Osteocyte (in vitro differentiated cells): Measurements from ENCODE around the gene PTCD3. TPM values are rescaled to one million over a fixed set of nuclear protein-coding genes. Genes with fewer than 3 reads are reported as not detected.

Source experiments
- DNase-seq: peaks from one replicate; pipeline ENCODE4 v3.0.0; 2021; ENCODE audit warnings: mixed read lengths; ENCODE audit not compliant: unreplicated experiment; ENCODE audit errors: extremely low spot score
- H3K27ac Mint-ChIP-seq: one replicate; pipeline ENCODE4 v1.8.0; 2021; ENCODE audit warnings: mild to moderate bottlenecking, mixed read lengths; ENCODE audit not compliant: unreplicated experiment
- H3K27me3 Mint-ChIP-seq: one replicate; pipeline ENCODE4 v1.8.0; 2021; ENCODE audit warnings: mixed read lengths; ENCODE audit not compliant: unreplicated experiment
- H3K36me3 Mint-ChIP-seq: one replicate; pipeline ENCODE4 v1.8.0; 2021; ENCODE audit warnings: mixed read lengths; ENCODE audit not compliant: unreplicated experiment
- H3K4me1 Mint-ChIP-seq: one replicate; pipeline ENCODE4 v1.8.0; 2021; ENCODE audit warnings: mixed read lengths; ENCODE audit not compliant: unreplicated experiment
- H3K4me3 Mint-ChIP-seq: one replicate; pipeline ENCODE4 v1.8.0; 2021; ENCODE audit warnings: mild to moderate bottlenecking, moderate library complexity, mixed read lengths; ENCODE audit not compliant: unreplicated experiment
- H3K9me3 Mint-ChIP-seq: one replicate; pipeline ENCODE4 v1.8.0; 2021; ENCODE audit warnings: mixed read lengths; ENCODE audit not compliant: unreplicated experiment
- CTCF ChIP-seq: fragments of 200-600 bp; sonication (generic); IDR thresholded peaks from 2 replicates; pipeline ENCODE4 v1.5.0; 2021; ENCODE audit warnings: antibody characterized with exemption, mild to moderate bottlenecking, moderate library complexity
- total RNA-seq: library from RNA; stranded (reverse); gene quantifications from 2 replicates; pipeline ENCODE4 v1.2.1, GENCODE V29; 2021

PTCD3 gene
- total RNA-seq, 1 donor from 2014 or later = 71.8 TPM

GRCh38 chr2:86138736-86139625 lies 32.9 kb downstream of the PTCD3 start:
- Mint-ChIP-seq H3K27me3 (no peaks in the 10 kb centered on the region), H3K4me1 (no peaks in the 10 kb centered on the region), H3K27ac (no peak overlapping the region), H3K9me3 (no peaks in the 10 kb centered on the region), H3K4me3 (no peak overlapping the region), H3K36me3 (peaks cover 63% of the 10 kb centered on the region)
- no peak for TF ChIP-seq CTCF
- no peak for DNase-seq

- Mint-ChIP-seq H3K4me1 (no peaks in the 10 kb centered on the region), H3K27ac (no peak overlapping the region), H3K9me3 (no peaks in the 10 kb centered on the region), H3K36me3 (peaks cover 62% of the 10 kb centered on the region), H3K27me3 (no peaks in the 10 kb centered on the region), H3K4me3 (no peak overlapping the region)
- TF ChIP-seq CTCF = no peak
- DNase-seq = no peak
These were observed 33.9 kb downstream of the PTCD3 start for GRCh38 chr2:86139981-86140380.

DNA sequence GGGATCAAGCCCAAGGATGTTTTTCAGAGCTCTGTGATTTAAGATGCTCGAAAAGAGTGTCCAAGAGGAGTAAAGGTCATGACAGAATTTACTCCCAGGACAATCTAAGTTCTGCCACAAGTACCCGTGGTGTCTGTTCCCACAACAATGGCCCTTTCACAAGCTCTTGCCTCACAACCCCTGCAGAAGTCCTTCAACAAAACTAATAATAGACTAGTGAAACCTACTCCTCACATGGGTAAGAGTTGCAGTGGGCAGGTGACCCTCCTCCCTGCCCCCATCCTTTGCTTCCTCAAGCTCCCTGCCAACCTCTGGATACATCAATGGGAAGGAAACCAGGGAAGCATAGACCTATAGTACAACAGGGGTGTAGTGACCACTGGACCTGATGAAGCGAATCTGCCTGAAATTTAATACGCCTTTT lies 34.9 kb downstream of the PTCD3 start:
- H3K4me3 Mint-ChIP-seq = no peak overlapping the region

DNA sequence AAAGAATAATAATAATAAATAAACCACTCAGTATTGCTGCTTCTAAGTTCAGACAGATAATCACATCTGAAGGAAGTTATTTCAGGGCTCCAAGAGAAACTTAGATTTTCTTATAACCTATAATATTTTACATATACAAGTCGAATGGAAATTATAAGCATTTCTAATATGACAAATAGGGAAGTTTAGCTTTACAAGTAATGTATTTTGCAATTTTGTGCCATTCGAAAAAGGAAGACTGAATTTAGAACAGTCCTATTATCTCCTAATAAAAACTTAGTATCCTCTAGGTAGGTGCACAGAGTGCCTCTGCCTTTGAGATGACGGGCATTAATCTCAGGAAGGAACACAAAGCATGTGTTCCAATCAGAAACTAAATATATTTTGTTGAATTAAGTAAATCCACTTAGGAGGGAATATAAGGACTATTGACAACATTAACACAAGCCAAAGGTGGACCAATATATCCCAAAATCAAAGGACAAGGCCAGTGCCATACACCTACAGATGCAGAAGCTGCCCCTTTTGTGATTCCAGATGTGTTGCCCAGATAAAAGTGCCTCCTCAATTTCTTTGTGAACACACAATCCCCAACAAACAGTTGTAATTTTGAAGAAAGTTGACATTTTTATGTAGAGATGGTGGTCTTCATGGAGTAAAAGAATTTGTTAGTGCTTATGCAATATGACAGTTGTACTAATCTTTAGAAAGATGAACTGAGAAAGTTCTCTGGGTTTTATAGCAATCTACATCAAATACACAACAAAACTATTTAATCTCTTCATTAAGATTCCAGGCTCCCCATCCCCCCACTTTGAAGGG lies 36.6 kb downstream of the PTCD3 start:
- TF ChIP-seq CTCF = no peak
- Mint-ChIP-seq H3K27me3 (no peaks in the 10 kb centered on the region), H3K9me3 (no peaks in the 10 kb centered on the region), H3K27ac (no peak overlapping the region), H3K4me1 (no peaks in the 10 kb centered on the region), H3K4me3 (no peak overlapping the region), H3K36me3 (peaks cover 49% of the 10 kb centered on the region)
- no peak for DNase-seq

More for the DNA sequence above, 34.9 kb downstream of the PTCD3 start:
- TF ChIP-seq CTCF = no peak
- Mint-ChIP-seq H3K4me1 (no peaks in the 10 kb centered on the region), H3K27ac (no peak overlapping the region), H3K36me3 (peaks cover 57% of the 10 kb centered on the region), H3K27me3 (no peaks in the 10 kb centered on the region), H3K9me3 (no peaks in the 10 kb centered on the region)
- no peak for DNase-seq

DNA sequence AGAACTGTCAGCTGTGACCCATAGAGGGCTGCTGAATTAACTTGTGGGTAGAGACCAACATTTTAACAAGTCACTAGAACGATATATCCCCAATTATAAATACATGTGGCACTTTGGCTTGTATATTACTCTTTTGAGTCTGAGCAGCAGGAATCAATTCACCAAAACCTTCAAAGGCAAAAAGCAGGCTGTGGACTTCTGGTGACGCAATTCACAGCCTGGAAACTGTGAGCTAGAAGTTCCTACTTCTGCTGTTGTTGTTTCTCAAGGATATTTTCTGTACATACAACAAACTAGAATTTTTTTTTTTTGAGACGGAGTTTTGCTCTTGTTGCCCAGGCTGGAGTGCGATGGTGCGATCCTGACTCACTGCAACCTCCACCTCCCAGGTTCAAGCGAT lies 37.3 kb downstream of the PTCD3 start:
- DNase-seq = no peak
- peaks cover 51% of the 10 kb centered on the region for H3K36me3 Mint-ChIP-seq
- TF ChIP-seq CTCF = no peak
- no peaks in the 10 kb centered on the region for H3K4me1 Mint-ChIP-seq
- no peak overlapping the region for H3K4me3 Mint-ChIP-seq
- H3K27me3 Mint-ChIP-seq = no peaks in the 10 kb centered on the region
- H3K27ac Mint-ChIP-seq = no peak overlapping the region
- no peaks in the 10 kb centered on the region for H3K9me3 Mint-ChIP-seq
